K562 (cell line): Measurements from ENCODE around the gene FGGY. TPM values are rescaled to one million over a fixed set of nuclear protein-coding genes. Genes with fewer than 3 reads are reported as not detected.

Source experiments
- CC2D1A ChIP-seq: fragments of 450-650 bp; IDR thresholded peaks from 2 replicates; pipeline ENCODE4 v1.6.1; 2017; ENCODE audit warnings: mild to moderate bottlenecking
- HDAC3 ChIP-seq: fragments of 450-650 bp; IDR thresholded peaks from 2 replicates; pipeline ENCODE4 v1.6.1; 2018; ENCODE audit warnings: borderline replicate concordance, mild to moderate bottlenecking, moderate library complexity; ENCODE audit not compliant: partially characterized antibody
- HLTF ChIP-seq: fragments of 450-650 bp; IDR thresholded peaks from 2 replicates; pipeline ENCODE4 v1.6.1; 2016
- KAT7 ChIP-seq: sonication (generic); formaldehyde crosslinking; IDR thresholded peaks from 2 replicates; pipeline ENCODE4 v1.8.0; 2022; ENCODE audit warnings: missing genetic modification reagents, mild to moderate bottlenecking, borderline replicate concordance
- MCM7 ChIP-seq, 2 experiments: fragments of 450-650 bp; IDR thresholded peaks; 2 replicates each; pipeline ENCODE4 v1.6.1; 2016 to 2018
- NUFIP1 ChIP-seq: fragments of 450-650 bp; IDR thresholded peaks from 2 replicates; pipeline ENCODE4 v1.6.1; 2018; ENCODE audit not compliant: partially characterized antibody
- SRF ChIP-seq, 2 experiments: fragments of 250-450, 450-650 bp in 1 of 2; sonication (Bioruptor Pico) in 1 of 2; sonication (generic) in 1 of 2; formaldehyde crosslinking; IDR thresholded peaks; 2 replicates each; pipeline versions ENCODE4 v1.5.0 to v1.5.1; 2020 to 2022; ENCODE audit warnings: mild to moderate bottlenecking in 1 of 2, missing genetic modification reagents in 1 of 2
- TRIM28 ChIP-seq: fragments of 450-650 bp; IDR thresholded peaks from 2 replicates; pipeline ENCODE4 v1.6.1; 2017
- ZFPM2 ChIP-seq: fragments of 250-450 bp; sonication (Bioruptor Pico); IDR thresholded peaks from 2 replicates; pipeline ENCODE4 v1.5.1; 2022; ENCODE audit warnings: mild to moderate bottlenecking
- polyA plus RNA-seq, 8 experiments: library from polyadenylated mRNA; depleted of rRNA in 4 of 8; stranded (reverse) in 5 of 8; unstranded in 3 of 8; fragments of >200 nt; fragmentation: Nextera tagmentation in 2 of 8; fragmentation: Illumina TruSeq in 1 of 8; extraction: Ambion mirVana in 2 of 8; extraction: Trizol in 1 of 8; gene quantifications; 2 replicates each; pipeline versions ENCODE4 v1.2.1 to v1.2.3, GENCODE V29; 2011 to 2014; ENCODE audit warnings: inconsistent platforms in 1 of 8, missing spikeins in 1 of 8
- total RNA-seq, 7 experiments: library from RNA; depleted of rRNA in 6 of 7; stranded (reverse); fragments of >200 nt in 6 of 7; fragmentation: Illumina TruSeq in 2 of 7; extraction: Trizol in 2 of 7; gene quantifications; 2 replicates each; pipeline versions ENCODE4 v1.2.1 to v1.2.3, GENCODE V29; 2011 to 2021; ENCODE audit warnings: low replicate concordance in 1 of 7
- TF ChIP-seq, protein P1 (sequence below): sonication (generic); formaldehyde crosslinking; IDR thresholded peaks from 2 replicates; pipeline ENCODE4 v1.8.0; 2022; ENCODE audit warnings: mild to moderate bottlenecking, missing genetic modification reagents, borderline replicate concordance
- TF ChIP-seq, protein P2 (sequence below): fragments of 200-600 bp; sonication (generic); IDR thresholded peaks from one replicate; pipeline ENCODE4 v1.6.1; 2012; ENCODE audit warnings: mild to moderate bottlenecking, low read depth, low read length, inconsistent platforms
- TF ChIP-seq, protein P3 (sequence below), 2 experiments: IDR thresholded peaks in 1 of 2; conservative IDR thresholded peaks in 1 of 2; 2 replicates each; pipeline ENCODE4 v1.6.1; 2016; ENCODE audit warnings: low read depth in 2 of 2, mild to moderate bottlenecking in 1 of 2, missing compliant biosample characterization in 1 of 2, missing genetic modification characterization in 1 of 2, moderate library complexity in 1 of 2

FGGY gene
- total and polyA plus RNA-seq, 9 of the 15 experiments (the other 6 are each of a cell fraction or from before 2014, with no cell fraction given) = 9.7 to 19.2 (median 12.6) TPM

DNA sequence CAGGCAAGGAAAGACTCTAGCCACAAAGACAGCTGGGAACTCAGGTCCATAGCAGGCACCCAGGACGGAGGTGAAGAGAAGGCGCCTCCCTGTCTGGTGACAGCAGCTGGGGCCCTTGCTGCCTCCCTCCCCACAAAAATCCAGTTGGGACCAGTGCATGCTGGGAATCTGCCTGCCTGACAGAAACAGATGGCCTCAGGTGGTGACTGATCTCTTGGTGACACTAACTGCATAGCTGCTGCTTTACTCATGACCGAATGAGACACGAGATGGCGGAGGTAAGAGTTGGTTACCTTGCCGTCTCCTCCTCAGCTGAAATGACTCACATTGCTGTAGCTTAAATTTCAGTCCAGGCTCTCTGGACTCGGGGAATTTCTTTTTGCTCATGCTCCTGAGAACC is 130.3 kb downstream of the FGGY start (continued):
- no peak for TF ChIP-seq MCM7 (IDR thresholded peaks at IDR 0.05)
- TF ChIP-seq KAT7 (CRISPR knock-in tag) = no peak
- peak in 1 of 2 experiments; percentile 83; a peak in 1 of 4 replicates for TF ChIP-seq SRF (CRISPR knock-in tag; IDR thresholded peaks at IDR 0.05)
- no peak for TF ChIP-seq NUFIP1
- no peak for TF ChIP-seq HDAC3
- TF ChIP-seq, protein P1, sequence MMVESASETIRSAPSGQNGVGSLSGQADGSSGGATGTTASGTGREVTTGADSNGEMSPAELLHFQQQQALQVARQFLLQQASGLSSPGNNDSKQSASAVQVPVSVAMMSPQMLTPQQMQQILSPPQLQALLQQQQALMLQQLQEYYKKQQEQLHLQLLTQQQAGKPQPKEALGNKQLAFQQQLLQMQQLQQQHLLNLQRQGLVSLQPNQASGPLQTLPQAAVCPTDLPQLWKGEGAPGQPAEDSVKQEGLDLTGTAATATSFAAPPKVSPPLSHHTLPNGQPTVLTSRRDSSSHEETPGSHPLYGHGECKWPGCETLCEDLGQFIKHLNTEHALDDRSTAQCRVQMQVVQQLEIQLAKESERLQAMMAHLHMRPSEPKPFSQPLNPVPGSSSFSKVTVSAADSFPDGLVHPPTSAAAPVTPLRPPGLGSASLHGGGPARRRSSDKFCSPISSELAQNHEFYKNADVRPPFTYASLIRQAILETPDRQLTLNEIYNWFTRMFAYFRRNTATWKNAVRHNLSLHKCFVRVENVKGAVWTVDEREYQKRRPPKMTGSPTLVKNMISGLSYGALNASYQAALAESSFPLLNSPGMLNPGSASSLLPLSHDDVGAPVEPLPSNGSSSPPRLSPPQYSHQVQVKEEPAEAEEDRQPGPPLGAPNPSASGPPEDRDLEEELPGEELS (CRISPR knock-in tag) = no peak
- TF ChIP-seq, protein P2, sequence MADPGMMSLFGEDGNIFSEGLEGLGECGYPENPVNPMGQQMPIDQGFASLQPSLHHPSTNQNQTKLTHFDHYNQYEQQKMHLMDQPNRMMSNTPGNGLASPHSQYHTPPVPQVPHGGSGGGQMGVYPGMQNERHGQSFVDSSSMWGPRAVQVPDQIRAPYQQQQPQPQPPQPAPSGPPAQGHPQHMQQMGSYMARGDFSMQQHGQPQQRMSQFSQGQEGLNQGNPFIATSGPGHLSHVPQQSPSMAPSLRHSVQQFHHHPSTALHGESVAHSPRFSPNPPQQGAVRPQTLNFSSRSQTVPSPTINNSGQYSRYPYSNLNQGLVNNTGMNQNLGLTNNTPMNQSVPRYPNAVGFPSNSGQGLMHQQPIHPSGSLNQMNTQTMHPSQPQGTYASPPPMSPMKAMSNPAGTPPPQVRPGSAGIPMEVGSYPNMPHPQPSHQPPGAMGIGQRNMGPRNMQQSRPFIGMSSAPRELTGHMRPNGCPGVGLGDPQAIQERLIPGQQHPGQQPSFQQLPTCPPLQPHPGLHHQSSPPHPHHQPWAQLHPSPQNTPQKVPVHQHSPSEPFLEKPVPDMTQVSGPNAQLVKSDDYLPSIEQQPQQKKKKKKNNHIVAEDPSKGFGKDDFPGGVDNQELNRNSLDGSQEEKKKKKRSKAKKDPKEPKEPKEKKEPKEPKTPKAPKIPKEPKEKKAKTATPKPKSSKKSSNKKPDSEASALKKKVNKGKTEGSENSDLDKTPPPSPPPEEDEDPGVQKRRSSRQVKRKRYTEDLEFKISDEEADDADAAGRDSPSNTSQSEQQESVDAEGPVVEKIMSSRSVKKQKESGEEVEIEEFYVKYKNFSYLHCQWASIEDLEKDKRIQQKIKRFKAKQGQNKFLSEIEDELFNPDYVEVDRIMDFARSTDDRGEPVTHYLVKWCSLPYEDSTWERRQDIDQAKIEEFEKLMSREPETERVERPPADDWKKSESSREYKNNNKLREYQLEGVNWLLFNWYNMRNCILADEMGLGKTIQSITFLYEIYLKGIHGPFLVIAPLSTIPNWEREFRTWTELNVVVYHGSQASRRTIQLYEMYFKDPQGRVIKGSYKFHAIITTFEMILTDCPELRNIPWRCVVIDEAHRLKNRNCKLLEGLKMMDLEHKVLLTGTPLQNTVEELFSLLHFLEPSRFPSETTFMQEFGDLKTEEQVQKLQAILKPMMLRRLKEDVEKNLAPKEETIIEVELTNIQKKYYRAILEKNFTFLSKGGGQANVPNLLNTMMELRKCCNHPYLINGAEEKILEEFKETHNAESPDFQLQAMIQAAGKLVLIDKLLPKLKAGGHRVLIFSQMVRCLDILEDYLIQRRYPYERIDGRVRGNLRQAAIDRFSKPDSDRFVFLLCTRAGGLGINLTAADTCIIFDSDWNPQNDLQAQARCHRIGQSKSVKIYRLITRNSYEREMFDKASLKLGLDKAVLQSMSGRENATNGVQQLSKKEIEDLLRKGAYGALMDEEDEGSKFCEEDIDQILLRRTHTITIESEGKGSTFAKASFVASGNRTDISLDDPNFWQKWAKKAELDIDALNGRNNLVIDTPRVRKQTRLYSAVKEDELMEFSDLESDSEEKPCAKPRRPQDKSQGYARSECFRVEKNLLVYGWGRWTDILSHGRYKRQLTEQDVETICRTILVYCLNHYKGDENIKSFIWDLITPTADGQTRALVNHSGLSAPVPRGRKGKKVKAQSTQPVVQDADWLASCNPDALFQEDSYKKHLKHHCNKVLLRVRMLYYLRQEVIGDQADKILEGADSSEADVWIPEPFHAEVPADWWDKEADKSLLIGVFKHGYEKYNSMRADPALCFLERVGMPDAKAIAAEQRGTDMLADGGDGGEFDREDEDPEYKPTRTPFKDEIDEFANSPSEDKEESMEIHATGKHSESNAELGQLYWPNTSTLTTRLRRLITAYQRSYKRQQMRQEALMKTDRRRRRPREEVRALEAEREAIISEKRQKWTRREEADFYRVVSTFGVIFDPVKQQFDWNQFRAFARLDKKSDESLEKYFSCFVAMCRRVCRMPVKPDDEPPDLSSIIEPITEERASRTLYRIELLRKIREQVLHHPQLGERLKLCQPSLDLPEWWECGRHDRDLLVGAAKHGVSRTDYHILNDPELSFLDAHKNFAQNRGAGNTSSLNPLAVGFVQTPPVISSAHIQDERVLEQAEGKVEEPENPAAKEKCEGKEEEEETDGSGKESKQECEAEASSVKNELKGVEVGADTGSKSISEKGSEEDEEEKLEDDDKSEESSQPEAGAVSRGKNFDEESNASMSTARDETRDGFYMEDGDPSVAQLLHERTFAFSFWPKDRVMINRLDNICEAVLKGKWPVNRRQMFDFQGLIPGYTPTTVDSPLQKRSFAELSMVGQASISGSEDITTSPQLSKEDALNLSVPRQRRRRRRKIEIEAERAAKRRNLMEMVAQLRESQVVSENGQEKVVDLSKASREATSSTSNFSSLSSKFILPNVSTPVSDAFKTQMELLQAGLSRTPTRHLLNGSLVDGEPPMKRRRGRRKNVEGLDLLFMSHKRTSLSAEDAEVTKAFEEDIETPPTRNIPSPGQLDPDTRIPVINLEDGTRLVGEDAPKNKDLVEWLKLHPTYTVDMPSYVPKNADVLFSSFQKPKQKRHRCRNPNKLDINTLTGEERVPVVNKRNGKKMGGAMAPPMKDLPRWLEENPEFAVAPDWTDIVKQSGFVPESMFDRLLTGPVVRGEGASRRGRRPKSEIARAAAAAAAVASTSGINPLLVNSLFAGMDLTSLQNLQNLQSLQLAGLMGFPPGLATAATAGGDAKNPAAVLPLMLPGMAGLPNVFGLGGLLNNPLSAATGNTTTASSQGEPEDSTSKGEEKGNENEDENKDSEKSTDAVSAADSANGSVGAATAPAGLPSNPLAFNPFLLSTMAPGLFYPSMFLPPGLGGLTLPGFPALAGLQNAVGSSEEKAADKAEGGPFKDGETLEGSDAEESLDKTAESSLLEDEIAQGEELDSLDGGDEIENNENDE = no peak
- TF ChIP-seq ZFPM2 = no peak
- no peak for TF ChIP-seq TRIM28
- TF ChIP-seq CC2D1A = no peak
- TF ChIP-seq HLTF = no peak
- TF ChIP-seq, protein P3, sequence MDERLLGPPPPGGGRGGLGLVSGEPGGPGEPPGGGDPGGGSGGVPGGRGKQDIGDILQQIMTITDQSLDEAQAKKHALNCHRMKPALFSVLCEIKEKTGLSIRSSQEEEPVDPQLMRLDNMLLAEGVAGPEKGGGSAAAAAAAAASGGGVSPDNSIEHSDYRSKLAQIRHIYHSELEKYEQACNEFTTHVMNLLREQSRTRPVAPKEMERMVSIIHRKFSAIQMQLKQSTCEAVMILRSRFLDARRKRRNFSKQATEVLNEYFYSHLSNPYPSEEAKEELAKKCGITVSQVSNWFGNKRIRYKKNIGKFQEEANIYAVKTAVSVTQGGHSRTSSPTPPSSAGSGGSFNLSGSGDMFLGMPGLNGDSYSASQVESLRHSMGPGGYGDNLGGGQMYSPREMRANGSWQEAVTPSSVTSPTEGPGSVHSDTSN (CRISPR knock-in tag; IDR thresholded peaks at IDR 0.05; ENCODE audit: low read depth) = peak; percentile 79
- TF ChIP-seq, protein P3 (tag; conservative IDR thresholded peaks at IDR 0.05; ENCODE audit: low read depth) = peak; percentile 99
